WI38 (cell line): ENCODE measurements around the gene SLX4IP.

Experiments
- H3K4me3 ChIP-seq: 2 replicates; pipeline ENCODE4 v1.5.1; 2011; ENCODE audit warnings: low read depth, mild to moderate bottlenecking, control low read depth, low read length
- CTCF ChIP-seq: IDR thresholded peaks from 2 replicates; pipeline ENCODE4 v1.5.1; 2012; ENCODE audit warnings: low read depth, mild to moderate bottlenecking, control low read depth, low read length

SLX4IP gene

GRCh38 chr20:10436053-10436699 lies 1.1 kb downstream of the SLX4IP start:
- H3K4me3 ChIP-seq = no peak overlapping the region

GRCh38 chr20:10438217-10438616 lies 3.1 kb downstream of the SLX4IP start:
- TF ChIP-seq CTCF = no peak
- no peak overlapping the region for H3K4me3 ChIP-seq

More at GRCh38 chr20:10436053-10436699, 1.1 kb downstream of the SLX4IP start:
- TF ChIP-seq CTCF = no peak

- no peak overlapping the region for H3K4me3 ChIP-seq
- TF ChIP-seq CTCF = no peak
Observed at GRCh38 chr20:10443936-10444335, 8.8 kb downstream of the SLX4IP start.

GRCh38 chr20:10445758-10446157 lies 10.7 kb downstream of the SLX4IP start:
- no peak overlapping the region for H3K4me3 ChIP-seq
- no peak for TF ChIP-seq CTCF

- no peak for TF ChIP-seq CTCF
- H3K4me3 ChIP-seq = 0 out of 2 replicates have a peak overlapping the region, but pooled peaks have one; percentile 15
Observed at GRCh38 chr20:10447028-10447427, 11.9 kb downstream of the SLX4IP start.

- no peak for TF ChIP-seq CTCF
- no peak overlapping the region for H3K4me3 ChIP-seq
Observed at GRCh38 chr20:10448270-10449156, 13.4 kb downstream of the SLX4IP start.

- no peak for TF ChIP-seq CTCF
- no peak overlapping the region for H3K4me3 ChIP-seq
Observed at GRCh38 chr20:10449270-10449669, 14.2 kb downstream of the SLX4IP start.
